Adrenal gland (tissue), 5 donors: ENCODE results near the gene SOX12.

Experiments used
- CTCF ChIP-seq, 6 experiments: fragments of 450-650 bp in 4 of 6; fragments of 200-600 bp in 2 of 6; sonication (generic) in 1 of 6; IDR thresholded peaks; 1 replicate in 5 of 6; 2 replicates in 1 of 6; pipeline versions ENCODE4 v1.5.1 to v1.8.0; 2016 to 2021; ENCODE audit warnings: antibody characterized with exemption in 6 of 6, mild to moderate bottlenecking in 2 of 6, moderate library complexity in 1 of 6
- POLR2A ChIP-seq, 2 donors: fragments of 450-650 bp; IDR thresholded peaks; one replicate each; pipeline ENCODE4 v1.6.1; 2017; ENCODE audit warnings: antibody characterized with exemption in 2 of 2, mild to moderate bottlenecking in 2 of 2, moderate library complexity in 1 of 2
- donor health status: DM: no; HTN: no; CAD: no.

- TF ChIP-seq CTCF (IDR thresholded peaks at IDR 0.05): no peak
- no peak for TF ChIP-seq POLR2A (IDR thresholded peaks at IDR 0.05)
Measured at GRCh38 chr20:341682-342081, 16.3 kb downstream of the SOX12 start.
